ENCODE results near the gene CPLANE2.
"Not testable (repeated sequence)": the region's sequence is repeated elsewhere in the genome, so short reads cannot be mapped to it uniquely, and the experiment has no call there.

Gene CPLANE2

GRCh38 chr1:16229976-16230740 is 6.8 kb downstream of the CPLANE2 start:
- DNase-seq = no peak

GRCh38 chr1:16226490-16227179 is 10.3 kb downstream of the CPLANE2 start:
- no peak for DNase-seq

- DNase-seq = no peak
Observed at GRCh38 chr1:16226129-16226489, 10.9 kb downstream of the CPLANE2 start.

GRCh38 chr1:16224472-16224871 is 12.5 kb downstream of the CPLANE2 start:
- no peak for DNase-seq

GRCh38 chr1:16222716-16223115 is 14.3 kb downstream of the CPLANE2 start:
- not testable (repeated sequence) for DNase-seq

- DNase-seq = no peak
Observed at GRCh38 chr1:16221499-16221898, 15.5 kb downstream of the CPLANE2 start.

- no peak for DNase-seq
Observed at GRCh38 chr1:16219968-16220500, 16.9 kb downstream of the CPLANE2 start.

- DNase-seq = no peak
Observed at GRCh38 chr1:16218674-16219071, 18.3 kb downstream of the CPLANE2 start.

GRCh38 chr1:16218014-16218673 is 18.8 kb downstream of the CPLANE2 start:
- DNase-seq = no peak

- DNase-seq = peak; percentile 94 to 96
Observed at GRCh38 chr1:16217061-16217785, 19.8 kb downstream of the CPLANE2 start.

GRCh38 chr1:16215882-16216753 is 20.9 kb downstream of the CPLANE2 start:
- peak; percentile 44 to 57 for DNase-seq

GRCh38 chr1:16215240-16215639 is 21.7 kb downstream of the CPLANE2 start:
- not testable (repeated sequence) for DNase-seq

GRCh38 chr1:16213544-16213943 is 23.4 kb downstream of the CPLANE2 start:
- not testable (repeated sequence) for DNase-seq

- no peak for DNase-seq
Observed at GRCh38 chr1:16213013-16213412, 24.0 kb downstream of the CPLANE2 start.

- DNase-seq = no peak
Observed at GRCh38 chr1:16212251-16212961, 24.6 kb downstream of the CPLANE2 start, which contains the start of gene ARHGEF19. Gene ARHGEF19 (minus strand): TSS chr1:16212652. CDS start chr1:16209054, 3,598 bp downstream.

- no peak for DNase-seq
Observed at GRCh38 chr1:16211824-16212223, 25.2 kb downstream of the CPLANE2 start.

GRCh38 chr1:16210581-16210980 is 26.4 kb downstream of the CPLANE2 start:
- no peak for DNase-seq

- DNase-seq = no peak
Observed at GRCh38 chr1:16209847-16210407, 27.1 kb downstream of the CPLANE2 start.

GRCh38 chr1:16209132-16209846 is 27.7 kb downstream of the CPLANE2 start:
- DNase-seq = no peak
